H1 (cell line): ENCODE results near the gene GAREM2. TPM values are rescaled to one million over a fixed set of nuclear protein-coding genes. Genes with fewer than 3 reads are reported as not detected.

Experiments used
- CTCF ChIA-PET: fragments of 300-600 bp; sonication (Branson Sonifier 250); formaldehyde crosslinking; loops from one replicate; lab custom pipeline; 2021; ENCODE audit not compliant: partially characterized antibody; lab: Charles Lee
- POLR2A ChIA-PET: fragments of 300-600 bp; sonication (Branson Sonifier 250); formaldehyde crosslinking; loops from one replicate; lab custom pipeline; 2021; ENCODE audit warnings: inconsistent platforms; ENCODE audit not compliant: partially characterized antibody; lab: Charles Lee
- DNase-seq, 2 experiments: peaks; one replicate each; pipeline versions ENCODE4 v3.0.0 to v3.0.0-alpha.2; 2010 to 2022; ENCODE audit warnings: low spot score in 2 of 2, low read depth in 1 of 2, mixed read lengths in 1 of 2
- FAIRE-seq: peaks from 2 replicates; lab custom pipeline; 2011; peaks lifted over from hg19 to GRCh38; lab: Jason Lieb, UNC
- H2AFZ ChIP-seq: 2 replicates; pipeline ENCODE4 v1.8.1; 2012; ENCODE audit warnings: low read length, inconsistent platforms
- H2AK5ac ChIP-seq: 2 replicates; pipeline ENCODE4 v1.6.1; 2013; ENCODE audit warnings: low read depth, low read length
- H2BK120ac ChIP-seq: replicated peaks from 2 replicates; pipeline ENCODE3; 2013; ENCODE audit warnings: low read depth, low read length, inconsistent platforms
- H2BK12ac ChIP-seq: 2 replicates; pipeline ENCODE4 v1.6.1; 2013; ENCODE audit warnings: low read depth, low read length
- H2BK15ac ChIP-seq: 2 replicates; pipeline ENCODE4 v1.6.1; 2013; ENCODE audit warnings: low read length
- H2BK20ac ChIP-seq: 2 replicates; pipeline ENCODE4 v1.6.1; 2013; ENCODE audit warnings: low read length
- H2BK5ac ChIP-seq: 2 replicates; pipeline ENCODE4 v1.6.1; 2013; ENCODE audit warnings: low read depth, low read length
- H3K14ac ChIP-seq: 2 replicates; pipeline ENCODE4 v1.6.1; 2013; ENCODE audit warnings: inconsistent platforms; ENCODE audit not compliant: insufficient read length
- H3K18ac ChIP-seq: 2 replicates; pipeline ENCODE4 v1.6.1; 2013; ENCODE audit warnings: low read length; ENCODE audit errors: extremely low read depth
- H3K23ac ChIP-seq: 2 replicates; pipeline ENCODE4 v1.6.1; 2013; ENCODE audit warnings: inconsistent platforms; ENCODE audit not compliant: insufficient read length
- H3K23me2 ChIP-seq: 2 replicates; pipeline ENCODE4 v1.6.1; 2013; ENCODE audit warnings: low read depth, low read length
- H3K27ac ChIP-seq: 2 replicates; pipeline ENCODE4 v1.6.1; 2011; ENCODE audit warnings: low read depth, low read length, inconsistent platforms
- H3K27me3 ChIP-seq, 4 experiments: replicated peaks in 1 of 4; 1 replicate in 1 of 4; 2 replicates in 3 of 4; pipeline versions ENCODE4 v1.6.1 to v1.8.1; 2011 to 2013; ENCODE audit warnings: low read length in 3 of 4, mild to moderate bottlenecking in 3 of 4, inconsistent platforms in 2 of 4, mixed read lengths in 2 of 4, moderate library complexity in 1 of 4; ENCODE audit not compliant: control insufficient read depth in 3 of 4, insufficient read depth in 3 of 4; ENCODE audit errors: extremely low read depth in 1 of 4
- H3K36me3 ChIP-seq, 4 experiments: 2 replicates each; pipeline versions ENCODE4 v1.6.1 to v1.8.1; 2011 to 2013; ENCODE audit warnings: mild to moderate bottlenecking in 4 of 4, low read length in 3 of 4, moderate library complexity in 2 of 4, control low read depth in 1 of 4, inconsistent platforms in 1 of 4; ENCODE audit not compliant: insufficient read depth in 4 of 4, control insufficient read depth in 2 of 4
- H3K4ac ChIP-seq: replicated peaks from 2 replicates; pipeline ENCODE3; 2013; ENCODE audit warnings: low read length, low read depth, mixed read lengths, inconsistent platforms; ENCODE audit not compliant: insufficient read length
- H3K4me1 ChIP-seq, 4 experiments: replicated peaks in 1 of 4; 1 replicate in 1 of 4; 2 replicates in 3 of 4; pipeline versions ENCODE4 v1.6.1 to v1.8.1; 2011 to 2013; ENCODE audit warnings: low read length in 3 of 4, inconsistent platforms in 2 of 4, mixed read lengths in 1 of 4; ENCODE audit not compliant: insufficient read depth in 4 of 4, control insufficient read depth in 3 of 4
- H3K4me2 ChIP-seq, 2 experiments: 2 replicates each; pipeline versions ENCODE4 v1.6.1 to v1.8.1; 2011 to 2013; ENCODE audit warnings: low read depth in 2 of 2, low read length in 2 of 2, control low read depth in 1 of 2, inconsistent platforms in 1 of 2, mild to moderate bottlenecking in 1 of 2; ENCODE audit not compliant: insufficient read depth in 1 of 2
- H3K4me3 ChIP-seq, 4 experiments: fragments of 200-600, 300-600 bp in 1 of 4; sonication (generic), shearing (Covaris generic), sonication (Bioruptor Twin) in 1 of 4; 2 replicates each; pipeline versions ENCODE4 v1.5.1 to v1.8.1; 2011 to 2016; ENCODE audit warnings: low read length in 4 of 4, low read depth in 3 of 4, control low read depth in 2 of 4, inconsistent platforms in 2 of 4, mild to moderate bottlenecking in 2 of 4, mixed read lengths in 1 of 4, moderate library complexity in 1 of 4; ENCODE audit not compliant: insufficient read depth in 2 of 4; ENCODE audit errors: extremely low read depth in 1 of 4
- H3K56ac ChIP-seq: replicated peaks from 2 replicates; pipeline ENCODE3; 2013; ENCODE audit warnings: low read depth, mild to moderate bottlenecking, mixed read lengths, low read length, inconsistent platforms; ENCODE audit not compliant: insufficient read length
- H3K79me1 ChIP-seq: 2 replicates; pipeline ENCODE4 v1.6.1; 2013; ENCODE audit warnings: low read depth, low read length, control low read depth
- H3K79me2 ChIP-seq, 2 experiments: 2 replicates each; pipeline versions ENCODE4 v1.6.1 to v1.8.1; 2012 to 2013; ENCODE audit warnings: low read length in 2 of 2, mild to moderate bottlenecking in 2 of 2, inconsistent platforms in 1 of 2; ENCODE audit not compliant: insufficient read depth in 2 of 2, control insufficient read depth in 1 of 2
- H3K9ac ChIP-seq, 4 experiments: replicated peaks in 1 of 4; 1 replicate in 1 of 4; 2 replicates in 3 of 4; pipeline versions ENCODE4 v1.6.1 to v1.8.1; 2011 to 2013; ENCODE audit warnings: low read depth in 3 of 4, low read length in 3 of 4, control low read depth in 2 of 4, mild to moderate bottlenecking in 2 of 4, moderate library complexity in 2 of 4, inconsistent platforms in 1 of 4; ENCODE audit errors: extremely low read depth in 1 of 4
- H3K9me3 ChIP-seq, 2 experiments: 2 replicates each; pipeline versions ENCODE4 v1.6.1 to v1.8.1; 2012 to 2013; ENCODE audit warnings: mild to moderate bottlenecking in 2 of 2, moderate library complexity in 2 of 2, control low read depth in 1 of 2, inconsistent platforms in 1 of 2, low read depth in 1 of 2, low read length in 1 of 2, mixed read lengths in 1 of 2; ENCODE audit not compliant: insufficient read depth in 2 of 2
- H4K20me1 ChIP-seq, 2 experiments: replicated peaks in 1 of 2; 2 replicates each; pipeline versions ENCODE3 to v1.8.1; 2011 to 2013; ENCODE audit warnings: inconsistent platforms in 2 of 2, low read length in 2 of 2, mild to moderate bottlenecking in 1 of 2; ENCODE audit not compliant: insufficient read depth in 2 of 2, control insufficient read depth in 1 of 2
- H4K5ac ChIP-seq: 2 replicates; pipeline ENCODE4 v1.6.1; 2013; ENCODE audit warnings: low read length, low read depth, mixed read lengths, inconsistent platforms; ENCODE audit not compliant: insufficient read length
- H4K8ac ChIP-seq: 2 replicates; pipeline ENCODE4 v1.8.0; 2013; ENCODE audit warnings: mild to moderate bottlenecking, moderate library complexity, low read length, inconsistent platforms; ENCODE audit not compliant: insufficient read depth; ENCODE audit errors: extremely low read depth
- H4K91ac ChIP-seq: replicated peaks from 2 replicates; pipeline ENCODE3; 2013; ENCODE audit warnings: low read length, mixed read lengths, inconsistent platforms; ENCODE audit not compliant: insufficient read length
- ATF3 ChIP-seq: IDR thresholded peaks from 2 replicates; pipeline ENCODE4 v1.6.1; 2011; ENCODE audit warnings: low read depth, mild to moderate bottlenecking, low read length; ENCODE audit not compliant: insufficient read depth
- CEBPB ChIP-seq: IDR thresholded peaks from 2 replicates; pipeline ENCODE4 v1.6.1; 2012; ENCODE audit warnings: low read depth, low read length
- CHD1 ChIP-seq: IDR thresholded peaks from 2 replicates; pipeline ENCODE4 v1.6.1; 2012; ENCODE audit warnings: low read depth, low read length, improper control_type of control experiment
- CREB1 ChIP-seq: IDR thresholded peaks from 2 replicates; pipeline ENCODE4 v1.6.1; 2012; ENCODE audit warnings: inconsistent platforms
- FOSL1 ChIP-seq: IDR thresholded peaks from 2 replicates; pipeline ENCODE4 v1.6.1; 2011; ENCODE audit warnings: mild to moderate bottlenecking, low read depth, low read length, moderate library complexity; ENCODE audit not compliant: insufficient read depth
- HDAC6 ChIP-seq: IDR thresholded peaks from one replicate; pipeline ENCODE4 v1.7.1; 2012; ENCODE audit warnings: low read depth, mild to moderate bottlenecking, inconsistent platforms, low read length, moderate library complexity
- KDM4A ChIP-seq: IDR thresholded peaks from one replicate; pipeline ENCODE4 v1.7.1; 2012; ENCODE audit warnings: low read depth, mild to moderate bottlenecking, moderate library complexity, low read length, inconsistent platforms; ENCODE audit not compliant: severe bottlenecking
- MAFK ChIP-seq: IDR thresholded peaks from 2 replicates; pipeline ENCODE4 v1.6.1; 2012; ENCODE audit warnings: low read depth, mild to moderate bottlenecking, improper control_type of control experiment, low read length
- NANOG ChIP-seq: IDR thresholded peaks from 2 replicates; pipeline ENCODE4 v1.6.1; 2011; ENCODE audit warnings: low read length, low read depth, mild to moderate bottlenecking, inconsistent platforms; ENCODE audit not compliant: insufficient read depth, poor library complexity, severe bottlenecking
- NRF1 ChIP-seq: IDR thresholded peaks from 2 replicates; pipeline ENCODE4 v1.6.1; 2011; ENCODE audit warnings: mild to moderate bottlenecking, low read depth, low read length, improper control_type of control experiment
- POLR2A ChIP-seq, 2 experiments: IDR thresholded peaks; 1 replicate in 1 of 2; 2 replicates in 1 of 2; pipeline ENCODE4 v1.6.1; 2011; ENCODE audit warnings: low read depth in 2 of 2, low read length in 2 of 2, mild to moderate bottlenecking in 2 of 2; ENCODE audit errors: control extremely low read depth in 1 of 2
- SP1 ChIP-seq: IDR thresholded peaks from 2 replicates; pipeline ENCODE4 v1.6.1; 2011; ENCODE audit warnings: low read depth, low read length
- SUZ12 ChIP-seq: fragments of 200-600 bp; sonication (generic); IDR thresholded peaks from 2 replicates; pipeline ENCODE4 v1.6.1; 2012; ENCODE audit warnings: mild to moderate bottlenecking, inconsistent platforms, low read length, moderate library complexity, mixed read lengths
- WGBS, 2 experiments: shearing (Covaris generic) in 1 of 2; methylation state at CpG; one replicate each; pipeline versions ENCODE4 v1.1.6 to v1.1.7; 2013 to 2015; ENCODE audit warnings: low lambda C conversion rate in 2 of 2, mixed read lengths in 2 of 2, inconsistent platforms in 1 of 2, low coverage in 1 of 2, missing lambda C conversion rate in 1 of 2; ENCODE audit not compliant: insufficient replicate concordance in 2 of 2, insufficient coverage in 1 of 2, insufficient read length in 1 of 2; ENCODE audit errors: extremely low coverage in 1 of 2, missing lambda C conversion rate in 1 of 2; 5-methylcytosine and 5-hydroxymethylcytosine counted together
- polyA plus RNA-seq, 7 experiments: library from polyadenylated mRNA; depleted of rRNA in 3 of 7; stranded (reverse) in 5 of 7; unstranded in 2 of 7; fragments of >200 nt in 5 of 7; fragments of 200-250 nt in 2 of 7; gene quantifications; 1 replicate in 5 of 7; 2 replicates in 1 of 7; 4 replicates in 1 of 7; pipeline versions ENCODE4 v1.2.1 to v1.2.3, GENCODE V29; 2011 to 2013; ENCODE audit warnings: missing spikeins in 2 of 7, mixed read lengths in 2 of 7
- total RNA-seq: library from RNA; stranded (reverse); fragmentation: NEBNext Ultra II Directional; extraction: Animal tissue kit (Norgen Biotek cat#: 25700); gene quantifications from 2 replicates; pipeline ENCODE4 v1.2.1, GENCODE V29; 2021

The GAREM2 gene
- total and polyA plus RNA-seq, 2 of the 8 experiments (the other 6 are each of a cell fraction or from before 2014, with no cell fraction given) = 19.9 TPM

DNA sequence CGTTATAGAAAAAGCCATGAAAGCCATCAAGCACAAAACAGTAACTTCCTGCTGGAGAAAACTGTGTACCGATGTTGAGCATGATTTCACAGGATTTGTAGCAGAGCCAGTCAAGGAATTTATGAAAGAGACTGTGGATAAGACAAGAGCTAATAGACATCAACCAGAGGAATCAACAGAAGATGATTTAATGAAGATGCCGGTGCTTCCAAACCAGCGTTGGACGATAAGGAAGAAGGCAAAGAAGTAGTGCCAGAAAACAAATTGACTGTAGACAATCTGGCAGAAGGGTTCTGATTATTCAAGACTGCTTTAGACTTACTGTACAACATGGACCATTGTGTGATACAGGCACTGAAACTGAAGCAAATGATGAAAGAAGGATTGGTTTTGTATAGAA, 49.5 kb upstream of the GAREM2 start:
- Histone ChIP-seq H3K27ac (no peak overlapping the region), H2BK5ac (no peak overlapping the region), H3K14ac (no peak overlapping the region), H3K23me2 (no peaks in the 10 kb centered on the region), H3K4me3 (no peak overlapping the region), H4K91ac (no peak overlapping the region), H3K79me1 (peaks cover 2% of the 10 kb centered on the region; the same call in 1 of the 2 replicates), H2BK120ac (no peak overlapping the region), H3K18ac (no peak overlapping the region), H2AFZ (no peak overlapping the region), H3K56ac (no peak overlapping the region), H3K4me2 (no peak overlapping the region), H3K36me3 (peaks cover 0 to 7% (median 0%) of the 10 kb centered on the region in 4 experiments; a peak in 3 of 8 replicates), H3K9me3 (no peaks in the 10 kb centered on the region), H4K20me1 (peaks cover 1 to 3% of the 10 kb centered on the region in 2 experiments), H2BK12ac (no peak overlapping the region), H3K9ac (no peak overlapping the region), H3K4me1 (no peaks in the 10 kb centered on the region), H3K23ac (no peak overlapping the region), H3K27me3 (no peaks in the 10 kb centered on the region), H2BK15ac (no peak overlapping the region), H4K8ac (no peak overlapping the region), H3K4ac (no peak overlapping the region), H3K79me2 (peaks cover 0 to 40% of the 10 kb centered on the region in 2 experiments; a peak in 2 of 4 replicates), H2AK5ac (no peak overlapping the region), H2BK20ac (no peak overlapping the region), H4K5ac (no peak overlapping the region)
- TF ChIP-seq FOSL1 = no peak
- TF ChIP-seq CEBPB = no peak
- no peak for TF ChIP-seq NRF1
- no peak for TF ChIP-seq HDAC6
- TF ChIP-seq POLR2A (IDR thresholded peaks at IDR 0.05; ENCODE audit: control extremely low read depth in 1 of 2, low read depth in 2 of 2, low read length in 2 of 2) = no peak
- TF ChIP-seq KDM4A = no peak
- no peak for TF ChIP-seq CHD1
- no peak for TF ChIP-seq SUZ12
- TF ChIP-seq CREB1 = no peak
- TF ChIP-seq SP1 = no peak
- TF ChIP-seq MAFK = no peak
- no peak for TF ChIP-seq NANOG
- TF ChIP-seq ATF3 = no peak
- ChIA-PET POLR2A (no interaction called here), CTCF (no interaction called here)
- FAIRE-seq = no peak
- 93% methylated on average over 5 of the region's 5 CpGs; no CpG with 5 or more reads in 1 of the 2 experiments for WGBS, 2 experiments
- DNase-seq = no peak
